Central memory CD8-positive, alpha-beta T cell (primary cell): ENCODE measurements around the gene HOXA2.

Experiments used
- ATAC-seq: fragments of 150-1000 bp; cut with Tn5 transposase; replicated peaks from 2 replicates; pipeline ENCODE4 v1.10.0; 2022; ENCODE audit warnings: mild to moderate bottlenecking, moderate FRiP score, moderate number of reproducible peaks; ENCODE audit not compliant: poor library complexity, severe bottlenecking; ENCODE audit errors: extremely low read depth
- DNase-seq, 2 donors: peaks; one replicate each; pipeline ENCODE4 v3.0.0; 2021; ENCODE audit warnings: low spot score in 2 of 2
- H3K27ac Mint-ChIP-seq: one replicate; pipeline ENCODE4 v1.8.0; 2022; ENCODE audit warnings: low read depth, mild to moderate bottlenecking, moderate library complexity, mixed read lengths
- H3K27me3 Mint-ChIP-seq: one replicate; pipeline ENCODE4 v1.8.0; 2022; ENCODE audit warnings: mixed read lengths
- H3K36me3 Mint-ChIP-seq: one replicate; pipeline ENCODE4 v1.8.0; 2022; ENCODE audit warnings: mild to moderate bottlenecking, moderate library complexity, mixed read lengths; ENCODE audit not compliant: insufficient read depth
- H3K4me1 Mint-ChIP-seq: one replicate; pipeline ENCODE4 v1.8.0; 2022; ENCODE audit warnings: mixed read lengths
- H3K4me3 Mint-ChIP-seq: one replicate; pipeline ENCODE4 v1.8.0; 2022; ENCODE audit warnings: mild to moderate bottlenecking, moderate library complexity, mixed read lengths
- H3K9me3 Mint-ChIP-seq: one replicate; pipeline ENCODE4 v1.8.0; 2022; ENCODE audit warnings: mixed read lengths

The HOXA2 gene

GRCh38 chr7:27109466-27110185, 7.1 kb upstream of the HOXA2 start:
- DNase-seq (no peak), ATAC-seq (no peak)
- no peak overlapping the region for H3K4me3 Mint-ChIP-seq
- H3K36me3 Mint-ChIP-seq: no peaks in the 10 kb centered on the region
- H3K9me3 Mint-ChIP-seq: no peaks in the 10 kb centered on the region
- no peak overlapping the region for H3K27ac Mint-ChIP-seq
- peaks cover 2% of the 10 kb centered on the region for H3K27me3 Mint-ChIP-seq
- no peaks in the 10 kb centered on the region for H3K4me1 Mint-ChIP-seq

GRCh38 chr7:27108390-27109127, 6.1 kb upstream of the HOXA2 start:
- no peak overlapping the region for H3K27ac Mint-ChIP-seq
- no peaks in the 10 kb centered on the region for H3K9me3 Mint-ChIP-seq
- no peaks in the 10 kb centered on the region for H3K36me3 Mint-ChIP-seq
- DNase-seq (no peak), ATAC-seq (no peak)
- no peak overlapping the region for H3K4me3 Mint-ChIP-seq
- H3K4me1 Mint-ChIP-seq: peaks cover 5% of the 10 kb centered on the region
- peaks cover 12% of the 10 kb centered on the region for H3K27me3 Mint-ChIP-seq

- Mint-ChIP-seq H3K4me3 (no peak overlapping the region), H3K27me3 (peaks cover 21% of the 10 kb centered on the region), H3K4me1 (peaks cover 11% of the 10 kb centered on the region), H3K9me3 (no peaks in the 10 kb centered on the region), H3K27ac (no peak overlapping the region), H3K36me3 (no peaks in the 10 kb centered on the region)
- DNase-seq (no peak), ATAC-seq (no peak)
These were observed 5.2 kb upstream of the HOXA2 start for GRCh38 chr7:27107391-27108381.

GRCh38 chr7:27106901-27107240, 4.4 kb upstream of the HOXA2 start:
- Mint-ChIP-seq H3K36me3 (peaks cover 2% of the 10 kb centered on the region), H3K4me3 (no peak overlapping the region), H3K9me3 (no peaks in the 10 kb centered on the region), H3K4me1 (peaks cover 17% of the 10 kb centered on the region), H3K27me3 (peaks cover 29% of the 10 kb centered on the region), H3K27ac (no peak overlapping the region)
- DNase-seq (no peak), ATAC-seq (no peak)

- no peak overlapping the region for H3K27ac Mint-ChIP-seq
- peaks cover 35% of the 10 kb centered on the region for H3K27me3 Mint-ChIP-seq
- peaks cover 2% of the 10 kb centered on the region for H3K36me3 Mint-ChIP-seq
- H3K4me1 Mint-ChIP-seq: peaks cover 23% of the 10 kb centered on the region
- DNase-seq (no peak), ATAC-seq (no peak)
- no peaks in the 10 kb centered on the region for H3K9me3 Mint-ChIP-seq
- H3K4me3 Mint-ChIP-seq: no peak overlapping the region
These were observed 3.9 kb upstream of the HOXA2 start for GRCh38 chr7:27106181-27106900.

- Mint-ChIP-seq H3K9me3 (no peaks in the 10 kb centered on the region), H3K27ac (no peak overlapping the region), H3K36me3 (peaks cover 4% of the 10 kb centered on the region), H3K4me1 (peaks cover 23% of the 10 kb centered on the region), H3K27me3 (peaks cover 43% of the 10 kb centered on the region), H3K4me3 (no peak overlapping the region)
- DNase-seq (no peak), ATAC-seq (no peak)
These were observed 3.0 kb upstream of the HOXA2 start for GRCh38 chr7:27105301-27106031.

GRCh38 chr7:27104341-27105058, 2.0 kb upstream of the HOXA2 start:
- Mint-ChIP-seq H3K9me3 (no peaks in the 10 kb centered on the region), H3K4me1 (peaks cover 23% of the 10 kb centered on the region), H3K4me3 (no peak overlapping the region), H3K27ac (no peak overlapping the region), H3K36me3 (peaks cover 7% of the 10 kb centered on the region), H3K27me3 (peaks cover 53% of the 10 kb centered on the region)
- no peak for DNase-seq
- no peak for ATAC-seq

GRCh38 chr7:27103489-27104226, 1.2 kb upstream of the HOXA2 start:
- H3K4me3 Mint-ChIP-seq: peak overlapping the region; percentile 9
- DNase-seq (no peak), ATAC-seq (no peak)
- peaks cover 7% of the 10 kb centered on the region for H3K36me3 Mint-ChIP-seq
- no peak overlapping the region for H3K27ac Mint-ChIP-seq
- peaks cover 61% of the 10 kb centered on the region for H3K27me3 Mint-ChIP-seq
- peaks cover 23% of the 10 kb centered on the region for H3K4me1 Mint-ChIP-seq
- no peaks in the 10 kb centered on the region for H3K9me3 Mint-ChIP-seq

GRCh38 chr7:27101957-27102580, 414 bp downstream of the HOXA2 start:
- H3K9me3 Mint-ChIP-seq: no peaks in the 10 kb centered on the region
- peaks cover 9% of the 10 kb centered on the region for H3K36me3 Mint-ChIP-seq
- H3K4me1 Mint-ChIP-seq: peaks cover 33% of the 10 kb centered on the region
- H3K4me3 Mint-ChIP-seq: no peak overlapping the region
- no peak overlapping the region for H3K27ac Mint-ChIP-seq
- H3K27me3 Mint-ChIP-seq: peaks cover 63% of the 10 kb centered on the region
- ATAC-seq (no peak), DNase-seq (no peak)

GRCh38 chr7:27101171-27101956, 1.1 kb downstream of the HOXA2 start:
- Mint-ChIP-seq H3K9me3 (no peaks in the 10 kb centered on the region), H3K27ac (no peak overlapping the region), H3K36me3 (peaks cover 9% of the 10 kb centered on the region), H3K4me3 (no peak overlapping the region), H3K4me1 (peaks cover 36% of the 10 kb centered on the region), H3K27me3 (peaks cover 63% of the 10 kb centered on the region)
- no peak for ATAC-seq
- no peak for DNase-seq
